ENCODE data around the gene CHPF2. TPM values are rescaled to one million over a fixed set of nuclear protein-coding genes. Genes with fewer than 3 reads are reported as not detected.

Gene CHPF2
- total and polyA plus RNA-seq, 2 of the 13 experiments (the other 11 are each of a cell fraction or from before 2014, with no cell fraction given) = 15.4 to 21.5 TPM

GRCh38 chr7:151232091-151232916 is at the start of gene CHPF2 (continued):
- TF ChIP-seq ARNT2 (CRISPR knock-in tag; IDR thresholded peaks at IDR 0.05; ENCODE audit: low read depth) = peak; percentile 55; the same call in 1 of the 2 replicates
- peak; percentile 62; the same call in 1 of the 2 replicates for TF ChIP-seq RFX1 (IDR thresholded peaks at IDR 0.05)
- TF ChIP-seq NFYC (CRISPR knock-in tag; IDR thresholded peaks at IDR 0.05) = 0 out of 2 replicates have a peak, but pooled peaks have one; percentile 4
- TF ChIP-seq FOXO1 (CRISPR knock-in tag; IDR thresholded peaks at IDR 0.05) = 0 out of 2 replicates have a peak, but pooled peaks have one; percentile 25
- TF ChIP-seq HNRNPUL1 (IDR thresholded peaks at IDR 0.05; ENCODE audit: low read depth, low read length) = no peak
- TF ChIP-seq, protein P1, sequence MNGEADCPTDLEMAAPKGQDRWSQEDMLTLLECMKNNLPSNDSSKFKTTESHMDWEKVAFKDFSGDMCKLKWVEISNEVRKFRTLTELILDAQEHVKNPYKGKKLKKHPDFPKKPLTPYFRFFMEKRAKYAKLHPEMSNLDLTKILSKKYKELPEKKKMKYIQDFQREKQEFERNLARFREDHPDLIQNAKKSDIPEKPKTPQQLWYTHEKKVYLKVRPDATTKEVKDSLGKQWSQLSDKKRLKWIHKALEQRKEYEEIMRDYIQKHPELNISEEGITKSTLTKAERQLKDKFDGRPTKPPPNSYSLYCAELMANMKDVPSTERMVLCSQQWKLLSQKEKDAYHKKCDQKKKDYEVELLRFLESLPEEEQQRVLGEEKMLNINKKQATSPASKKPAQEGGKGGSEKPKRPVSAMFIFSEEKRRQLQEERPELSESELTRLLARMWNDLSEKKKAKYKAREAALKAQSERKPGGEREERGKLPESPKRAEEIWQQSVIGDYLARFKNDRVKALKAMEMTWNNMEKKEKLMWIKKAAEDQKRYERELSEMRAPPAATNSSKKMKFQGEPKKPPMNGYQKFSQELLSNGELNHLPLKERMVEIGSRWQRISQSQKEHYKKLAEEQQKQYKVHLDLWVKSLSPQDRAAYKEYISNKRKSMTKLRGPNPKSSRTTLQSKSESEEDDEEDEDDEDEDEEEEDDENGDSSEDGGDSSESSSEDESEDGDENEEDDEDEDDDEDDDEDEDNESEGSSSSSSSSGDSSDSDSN (CRISPR knock-in tag; IDR thresholded peaks at IDR 0.05) = peak; percentile 54
- TF ChIP-seq ATRX (CRISPR knock-in tag; IDR thresholded peaks at IDR 0.05; ENCODE audit: borderline replicate concordance) = no peak
- peak; percentile 42; the same call in 1 of the 2 replicates for TF ChIP-seq PHF21A (CRISPR knock-in tag; IDR thresholded peaks at IDR 0.05)
- TF ChIP-seq KAT8 (CRISPR knock-in tag; IDR thresholded peaks at IDR 0.05) = peak; percentile 89
- TF ChIP-seq ZNF142 (CRISPR knock-in tag; IDR thresholded peaks at IDR 0.05) = peak; percentile 25; the same call in 1 of the 2 replicates
- TF ChIP-seq, protein P2, sequence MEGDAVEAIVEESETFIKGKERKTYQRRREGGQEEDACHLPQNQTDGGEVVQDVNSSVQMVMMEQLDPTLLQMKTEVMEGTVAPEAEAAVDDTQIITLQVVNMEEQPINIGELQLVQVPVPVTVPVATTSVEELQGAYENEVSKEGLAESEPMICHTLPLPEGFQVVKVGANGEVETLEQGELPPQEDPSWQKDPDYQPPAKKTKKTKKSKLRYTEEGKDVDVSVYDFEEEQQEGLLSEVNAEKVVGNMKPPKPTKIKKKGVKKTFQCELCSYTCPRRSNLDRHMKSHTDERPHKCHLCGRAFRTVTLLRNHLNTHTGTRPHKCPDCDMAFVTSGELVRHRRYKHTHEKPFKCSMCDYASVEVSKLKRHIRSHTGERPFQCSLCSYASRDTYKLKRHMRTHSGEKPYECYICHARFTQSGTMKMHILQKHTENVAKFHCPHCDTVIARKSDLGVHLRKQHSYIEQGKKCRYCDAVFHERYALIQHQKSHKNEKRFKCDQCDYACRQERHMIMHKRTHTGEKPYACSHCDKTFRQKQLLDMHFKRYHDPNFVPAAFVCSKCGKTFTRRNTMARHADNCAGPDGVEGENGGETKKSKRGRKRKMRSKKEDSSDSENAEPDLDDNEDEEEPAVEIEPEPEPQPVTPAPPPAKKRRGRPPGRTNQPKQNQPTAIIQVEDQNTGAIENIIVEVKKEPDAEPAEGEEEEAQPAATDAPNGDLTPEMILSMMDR (CRISPR knock-in tag; IDR thresholded peaks at IDR 0.05) = no peak
- TF ChIP-seq IRF2 (CRISPR knock-in tag; IDR thresholded peaks at IDR 0.05) = peak; percentile 66; the same call in 1 of the 2 replicates
- no peak for TF ChIP-seq ZNF136 (CRISPR knock-in tag; IDR thresholded peaks at IDR 0.05; ENCODE audit: low read depth)
- no peak for TF ChIP-seq TERF1 (CRISPR knock-in tag; IDR thresholded peaks at IDR 0.05)
- no peak for TF ChIP-seq ZNF333 (CRISPR knock-in tag; IDR thresholded peaks at IDR 0.05; ENCODE audit: borderline replicate concordance)
- TF ChIP-seq AGO1 (IDR thresholded peaks at IDR 0.05; ENCODE audit: low read depth, low read length, poor library complexity, severe bottlenecking) = peak; percentile 23

Measured in HepG2 (cell line).